ENCODE measurements around the gene FLNA. TPM values are rescaled to one million over a fixed set of nuclear protein-coding genes. Genes with fewer than 3 reads are reported as not detected.
A peak's percentile ranks its signal among the peaks of the same experiment; 100 is the strongest.

FLNA gene
- total and polyA plus RNA-seq, 2 of the 13 experiments (the other 11 are each of a cell fraction or from before 2014, with no cell fraction given): 83.4 to 174 TPM

DNA sequence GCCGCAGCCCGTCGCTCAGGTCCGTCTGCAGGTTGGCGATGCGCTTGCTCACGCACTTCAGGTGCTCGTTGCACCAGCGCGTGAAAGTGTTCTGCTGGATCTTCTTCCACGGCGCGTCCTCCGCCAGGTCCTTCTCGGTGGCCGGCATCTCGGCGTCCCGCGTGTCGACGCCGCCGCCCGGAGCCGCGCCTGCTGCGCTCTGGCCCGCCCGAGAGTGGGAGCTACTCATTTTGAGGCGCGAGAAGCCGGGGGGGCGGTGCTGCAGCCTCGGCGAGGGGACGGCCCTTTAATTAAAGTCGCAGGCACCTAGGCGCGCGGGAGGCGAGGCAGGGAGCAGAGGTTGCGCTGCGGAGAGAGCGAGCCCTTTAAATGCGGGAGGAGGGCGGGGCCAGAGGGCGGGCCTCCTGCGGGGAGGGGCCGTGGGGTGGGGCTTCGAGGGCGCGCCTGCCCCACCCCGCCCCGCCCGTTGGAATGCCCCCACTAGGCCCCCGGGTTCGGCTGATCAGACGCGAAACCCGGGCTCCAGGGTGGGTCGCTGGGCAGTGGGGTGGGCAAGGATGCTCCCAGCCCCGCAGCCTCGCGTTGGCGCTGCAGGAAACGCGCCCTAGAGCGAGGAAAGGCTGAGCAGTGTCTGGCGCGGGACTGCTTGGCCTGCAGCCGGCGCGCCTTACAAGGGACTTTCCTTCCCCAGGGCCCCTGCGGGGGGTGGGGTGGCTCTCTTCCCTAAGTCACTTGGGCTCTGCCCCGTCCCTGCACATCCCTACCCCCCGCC is 3.2 kb downstream of the FLNA start (continued):
- TF ChIP-seq ZNF501 (CRISPR knock-in tag; IDR thresholded peaks at IDR 0.05): peak; percentile 53; the same call in 1 of the 2 replicates
- 0 out of 2 replicates have a peak, but pooled peaks have one; percentile 31 for TF ChIP-seq ATF7-NPFF (CRISPR knock-in tag; IDR thresholded peaks at IDR 0.05; ENCODE audit: low read depth)
- peak; percentile 30; the same call in 1 of the 2 replicates for TF ChIP-seq GATAD1 (CRISPR knock-in tag; IDR thresholded peaks at IDR 0.05)
- TF ChIP-seq POGZ (CRISPR knock-in tag; IDR thresholded peaks at IDR 0.05): 0 out of 2 replicates have a peak, but pooled peaks have one; percentile 13
- peak; percentile 51; the same call in 1 of the 2 replicates for TF ChIP-seq TBX2 (CRISPR knock-in tag; IDR thresholded peaks at IDR 0.05; ENCODE audit: borderline replicate concordance)
- TF ChIP-seq, protein P1, sequence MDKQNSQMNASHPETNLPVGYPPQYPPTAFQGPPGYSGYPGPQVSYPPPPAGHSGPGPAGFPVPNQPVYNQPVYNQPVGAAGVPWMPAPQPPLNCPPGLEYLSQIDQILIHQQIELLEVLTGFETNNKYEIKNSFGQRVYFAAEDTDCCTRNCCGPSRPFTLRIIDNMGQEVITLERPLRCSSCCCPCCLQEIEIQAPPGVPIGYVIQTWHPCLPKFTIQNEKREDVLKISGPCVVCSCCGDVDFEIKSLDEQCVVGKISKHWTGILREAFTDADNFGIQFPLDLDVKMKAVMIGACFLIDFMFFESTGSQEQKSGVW (CRISPR knock-in tag; IDR thresholded peaks at IDR 0.05; ENCODE audit: borderline replicate concordance): no peak
- no peak for TF ChIP-seq CC2D1A (CRISPR knock-in tag; IDR thresholded peaks at IDR 0.05)
- TF ChIP-seq KAT8 (CRISPR knock-in tag; IDR thresholded peaks at IDR 0.05): peak; percentile 29; the same call in 1 of the 2 replicates
- TF ChIP-seq ISL2 (CRISPR knock-in tag; IDR thresholded peaks at IDR 0.05): no peak
- TF ChIP-seq ZNF709 (CRISPR knock-in tag; IDR thresholded peaks at IDR 0.05): peak; percentile 71; the same call in 1 of the 2 replicates
- peak; percentile 52; the same call in 1 of the 2 replicates for TF ChIP-seq ZNF441 (CRISPR knock-in tag; IDR thresholded peaks at IDR 0.05; ENCODE audit: borderline replicate concordance)
- no peak for TF ChIP-seq HMG20B (CRISPR knock-in tag; conservative IDR thresholded peaks at IDR 0.05)
- TF ChIP-seq, protein P2, sequence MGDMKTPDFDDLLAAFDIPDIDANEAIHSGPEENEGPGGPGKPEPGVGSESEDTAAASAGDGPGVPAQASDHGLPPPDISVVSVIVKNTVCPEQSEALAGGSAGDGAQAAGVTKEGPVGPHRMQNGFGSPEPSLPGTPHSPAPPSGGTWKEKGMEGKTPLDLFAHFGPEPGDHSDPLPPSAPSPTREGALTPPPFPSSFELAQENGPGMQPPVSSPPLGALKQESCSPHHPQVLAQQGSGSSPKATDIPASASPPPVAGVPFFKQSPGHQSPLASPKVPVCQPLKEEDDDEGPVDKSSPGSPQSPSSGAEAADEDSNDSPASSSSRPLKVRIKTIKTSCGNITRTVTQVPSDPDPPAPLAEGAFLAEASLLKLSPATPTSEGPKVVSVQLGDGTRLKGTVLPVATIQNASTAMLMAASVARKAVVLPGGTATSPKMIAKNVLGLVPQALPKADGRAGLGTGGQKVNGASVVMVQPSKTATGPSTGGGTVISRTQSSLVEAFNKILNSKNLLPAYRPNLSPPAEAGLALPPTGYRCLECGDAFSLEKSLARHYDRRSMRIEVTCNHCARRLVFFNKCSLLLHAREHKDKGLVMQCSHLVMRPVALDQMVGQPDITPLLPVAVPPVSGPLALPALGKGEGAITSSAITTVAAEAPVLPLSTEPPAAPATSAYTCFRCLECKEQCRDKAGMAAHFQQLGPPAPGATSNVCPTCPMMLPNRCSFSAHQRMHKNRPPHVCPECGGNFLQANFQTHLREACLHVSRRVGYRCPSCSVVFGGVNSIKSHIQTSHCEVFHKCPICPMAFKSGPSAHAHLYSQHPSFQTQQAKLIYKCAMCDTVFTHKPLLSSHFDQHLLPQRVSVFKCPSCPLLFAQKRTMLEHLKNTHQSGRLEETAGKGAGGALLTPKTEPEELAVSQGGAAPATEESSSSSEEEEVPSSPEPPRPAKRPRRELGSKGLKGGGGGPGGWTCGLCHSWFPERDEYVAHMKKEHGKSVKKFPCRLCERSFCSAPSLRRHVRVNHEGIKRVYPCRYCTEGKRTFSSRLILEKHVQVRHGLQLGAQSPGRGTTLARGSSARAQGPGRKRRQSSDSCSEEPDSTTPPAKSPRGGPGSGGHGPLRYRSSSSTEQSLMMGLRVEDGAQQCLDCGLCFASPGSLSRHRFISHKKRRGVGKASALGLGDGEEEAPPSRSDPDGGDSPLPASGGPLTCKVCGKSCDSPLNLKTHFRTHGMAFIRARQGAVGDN (CRISPR knock-in tag; IDR thresholded peaks at IDR 0.05): peak; percentile 78
- TF ChIP-seq, protein P3, sequence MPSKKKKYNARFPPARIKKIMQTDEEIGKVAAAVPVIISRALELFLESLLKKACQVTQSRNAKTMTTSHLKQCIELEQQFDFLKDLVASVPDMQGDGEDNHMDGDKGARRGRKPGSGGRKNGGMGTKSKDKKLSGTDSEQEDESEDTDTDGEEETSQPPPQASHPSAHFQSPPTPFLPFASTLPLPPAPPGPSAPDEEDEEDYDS (CRISPR knock-in tag; IDR thresholded peaks at IDR 0.05): peak; percentile 96
- TF ChIP-seq, protein P4, sequence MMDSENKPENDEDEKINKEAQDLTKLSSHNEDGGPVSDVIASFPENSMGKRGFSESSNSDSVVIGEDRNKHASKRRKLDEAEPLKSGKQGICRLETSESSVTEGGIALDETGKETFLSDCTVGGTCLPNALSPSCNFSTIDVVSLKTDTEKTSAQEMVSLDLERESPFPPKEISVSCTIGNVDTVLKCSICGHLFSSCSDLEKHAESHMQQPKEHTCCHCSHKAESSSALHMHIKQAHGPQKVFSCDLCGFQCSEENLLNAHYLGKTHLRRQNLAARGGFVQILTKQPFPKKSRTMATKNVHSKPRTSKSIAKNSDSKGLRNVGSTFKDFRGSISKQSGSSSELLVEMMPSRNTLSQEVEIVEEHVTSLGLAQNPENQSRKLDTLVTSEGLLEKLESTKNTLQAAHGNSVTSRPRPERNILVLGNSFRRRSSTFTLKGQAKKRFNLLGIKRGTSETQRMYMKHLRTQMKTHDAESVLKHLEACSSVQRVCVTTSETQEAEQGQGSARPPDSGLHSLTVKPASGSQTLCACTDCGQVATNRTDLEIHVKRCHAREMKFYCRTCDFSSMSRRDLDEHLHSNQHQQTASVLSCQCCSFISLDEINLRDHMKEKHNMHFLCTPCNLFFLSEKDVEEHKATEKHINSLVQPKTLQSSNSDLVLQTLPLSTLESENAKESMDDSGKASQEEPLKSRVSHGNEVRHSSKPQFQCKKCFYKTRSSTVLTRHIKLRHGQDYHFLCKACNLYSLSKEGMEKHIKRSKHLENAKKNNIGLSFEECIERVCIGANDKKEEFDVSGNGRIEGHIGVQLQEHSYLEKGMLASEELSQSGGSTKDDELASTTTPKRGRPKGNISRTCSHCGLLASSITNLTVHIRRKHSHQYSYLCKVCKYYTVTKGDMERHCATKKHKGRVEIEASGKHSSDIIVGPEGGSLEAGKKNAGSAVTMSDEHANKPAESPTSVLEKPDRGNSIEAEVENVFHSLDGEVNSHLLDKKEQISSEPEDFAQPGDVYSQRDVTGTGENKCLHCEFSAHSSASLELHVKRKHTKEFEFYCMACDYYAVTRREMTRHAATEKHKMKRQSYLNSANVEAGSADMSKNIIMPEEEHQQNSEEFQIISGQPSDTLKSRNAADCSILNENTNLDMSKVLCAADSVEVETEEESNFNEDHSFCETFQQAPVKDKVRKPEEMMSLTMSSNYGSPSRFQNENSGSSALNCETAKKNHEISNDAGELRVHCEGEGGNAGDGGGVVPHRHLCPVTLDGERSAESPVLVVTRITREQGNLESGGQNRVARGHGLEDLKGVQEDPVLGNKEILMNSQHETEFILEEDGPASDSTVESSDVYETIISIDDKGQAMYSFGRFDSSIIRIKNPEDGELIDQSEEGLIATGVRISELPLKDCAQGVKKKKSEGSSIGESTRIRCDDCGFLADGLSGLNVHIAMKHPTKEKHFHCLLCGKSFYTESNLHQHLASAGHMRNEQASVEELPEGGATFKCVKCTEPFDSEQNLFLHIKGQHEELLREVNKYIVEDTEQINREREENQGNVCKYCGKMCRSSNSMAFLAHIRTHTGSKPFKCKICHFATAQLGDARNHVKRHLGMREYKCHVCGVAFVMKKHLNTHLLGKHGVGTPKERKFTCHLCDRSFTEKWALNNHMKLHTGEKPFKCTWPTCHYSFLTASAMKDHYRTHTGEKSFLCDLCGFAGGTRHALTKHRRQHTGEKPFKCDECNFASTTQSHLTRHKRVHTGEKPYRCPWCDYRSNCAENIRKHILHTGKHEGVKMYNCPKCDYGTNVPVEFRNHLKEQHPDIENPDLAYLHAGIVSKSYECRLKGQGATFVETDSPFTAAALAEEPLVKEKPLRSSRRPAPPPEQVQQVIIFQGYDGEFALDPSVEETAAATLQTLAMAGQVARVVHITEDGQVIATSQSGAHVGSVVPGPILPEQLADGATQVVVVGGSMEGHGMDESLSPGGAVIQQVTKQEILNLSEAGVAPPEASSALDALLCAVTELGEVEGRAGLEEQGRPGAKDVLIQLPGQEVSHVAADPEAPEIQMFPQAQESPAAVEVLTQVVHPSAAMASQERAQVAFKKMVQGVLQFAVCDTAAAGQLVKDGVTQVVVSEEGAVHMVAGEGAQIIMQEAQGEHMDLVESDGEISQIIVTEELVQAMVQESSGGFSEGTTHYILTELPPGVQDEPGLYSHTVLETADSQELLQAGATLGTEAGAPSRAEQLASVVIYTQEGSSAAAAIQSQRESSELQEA (CRISPR knock-in tag; IDR thresholded peaks at IDR 0.05; ENCODE audit: not compliant biosample characterization): peak; percentile 46

All from HepG2 (cell line).